SK-N-SH (cell line): Measurements from ENCODE around the gene GFPT1. TPM values are rescaled to one million over a fixed set of nuclear protein-coding genes. Genes with fewer than 3 reads are reported as not detected.

Experiments
- CTCF ChIA-PET: fragments of 300-600, 350-600 bp; formaldehyde crosslinking; extraction: SDS; loops from one replicate; lab custom pipeline; 2021; lab: Yijun Ruan, JAX
- POLR2A ChIA-PET: fragments of 350-600 bp; sonication (Branson Sonifier 250); formaldehyde crosslinking; extraction: SDS; loops from one replicate; lab custom pipeline; 2020; ENCODE audit warnings: antibody characterized with exemption, inconsistent platforms; lab: Yijun Ruan, JAX
- DNase-seq: peaks from one replicate; pipeline ENCODE4 v3.0.0; 2012
- H2AFZ ChIP-seq: fragments of 200-600 bp; sonication (generic); 2 replicates; pipeline ENCODE4 v1.8.1; 2016; ENCODE audit warnings: antibody characterized with exemption, mild to moderate bottlenecking, low read depth
- H3F3A ChIP-seq: fragments of 200-600 bp; sonication (generic); replicated peaks from 2 replicates; pipeline ENCODE3; 2016; ENCODE audit warnings: antibody characterized with exemption, mild to moderate bottlenecking; ENCODE audit not compliant: insufficient read depth
- H3K27ac ChIP-seq, 2 experiments: fragments of 200-500 bp in 1 of 2; fragments of 200-600 bp in 1 of 2; sonication (Bioruptor generic) in 1 of 2; sonication (generic), shearing (Covaris generic) in 1 of 2; 2 replicates each; pipeline versions ENCODE4 v1.5.1 to v1.6.1; 2014 to 2016; ENCODE audit warnings: low read depth in 2 of 2, inconsistent platforms in 1 of 2, low read length in 1 of 2, mild to moderate bottlenecking in 1 of 2, mixed read lengths in 1 of 2
- H3K27me3 ChIP-seq: fragments of 200-600 bp; sonication (generic), shearing (Covaris generic); 2 replicates; pipeline ENCODE4 v1.6.1; 2016; ENCODE audit warnings: mixed run types; ENCODE audit not compliant: insufficient read depth
- H3K36me3 ChIP-seq, 2 experiments: fragments of 200-500 bp in 1 of 2; fragments of 200-600 bp in 1 of 2; sonication (Bioruptor generic) in 1 of 2; sonication (generic) in 1 of 2; replicated peaks in 1 of 2; 2 replicates each; pipeline versions ENCODE3 to v1.5.1; 2014 to 2016; ENCODE audit warnings: low read length in 1 of 2, mild to moderate bottlenecking in 1 of 2; ENCODE audit not compliant: insufficient read depth in 2 of 2, control insufficient read depth in 1 of 2
- H3K4me1 ChIP-seq, 2 experiments: fragments of 200-500 bp in 1 of 2; fragments of 200-600 bp in 1 of 2; sonication (Bioruptor generic) in 1 of 2; sonication (generic), shearing (Covaris generic) in 1 of 2; 2 replicates each; pipeline versions ENCODE4 v1.5.1 to v1.6.1; 2014 to 2016; ENCODE audit warnings: low read depth in 1 of 2, low read length in 1 of 2, mixed run types in 1 of 2; ENCODE audit not compliant: insufficient read depth in 2 of 2, control insufficient read depth in 1 of 2
- H3K4me2 ChIP-seq: fragments of 200-600 bp; sonication (generic), shearing (Covaris generic); 2 replicates; pipeline ENCODE4 v1.6.1; 2017; ENCODE audit warnings: mixed run types
- H3K4me3 ChIP-seq, 2 experiments: fragments of 200-500 bp in 1 of 2; fragments of 200-600 bp in 1 of 2; sonication (Bioruptor generic) in 1 of 2; sonication (generic), shearing (Covaris generic) in 1 of 2; 2 replicates each; pipeline versions ENCODE4 v1.5.1 to v1.8.1; 2014 to 2016; ENCODE audit warnings: low read depth in 2 of 2, inconsistent platforms in 1 of 2, low read length in 1 of 2, mild to moderate bottlenecking in 1 of 2, mixed read lengths in 1 of 2, moderate library complexity in 1 of 2
- H3K79me2 ChIP-seq: fragments of 200-600 bp; sonication (generic); 2 replicates; pipeline ENCODE4 v1.8.1; 2017; ENCODE audit warnings: mild to moderate bottlenecking; ENCODE audit not compliant: insufficient read depth
- H3K9ac ChIP-seq: fragments of 200-600 bp; sonication (generic); 2 replicates; pipeline ENCODE4 v1.6.1; 2017; ENCODE audit warnings: mixed run types
- H3K9me2 ChIP-seq: fragments of 200-600 bp; sonication (generic); 2 replicates; pipeline ENCODE4 v1.6.1; 2017; ENCODE audit warnings: mixed run types
- H3K9me3 ChIP-seq: fragments of 200-600 bp; sonication (generic); 2 replicates; pipeline ENCODE4 v1.6.1; 2017; ENCODE audit warnings: mixed run types, mild to moderate bottlenecking, moderate library complexity
- H4K20me1 ChIP-seq: fragments of 200-600 bp; sonication (generic); 2 replicates; pipeline ENCODE4 v1.6.1; 2017; ENCODE audit warnings: mild to moderate bottlenecking, mixed run types; ENCODE audit not compliant: insufficient read depth
- CHD2 ChIP-seq: fragments of 150-350 bp; IDR thresholded peaks from 2 replicates; pipeline ENCODE4 v1.6.1; 2018; ENCODE audit warnings: low read length; ENCODE audit not compliant: partially characterized antibody
- EP300 ChIP-seq, 2 experiments: IDR thresholded peaks; 2 replicates each; pipeline versions ENCODE4 v1.4.0 to v1.6.1; 2012; ENCODE audit warnings: borderline replicate concordance in 1 of 2, low read depth in 1 of 2, low read length in 1 of 2
- FOXM1 ChIP-seq: IDR thresholded peaks from 2 replicates; pipeline ENCODE4 v1.4.0; 2012; ENCODE audit warnings: low read depth, mild to moderate bottlenecking
- GATA2 ChIP-seq: sonication (generic); formaldehyde crosslinking; IDR thresholded peaks from 2 replicates; pipeline ENCODE4 v1.5.0; 2020; ENCODE audit warnings: mild to moderate bottlenecking, missing genetic modification reagents
- JUND ChIP-seq: IDR thresholded peaks from 2 replicates; pipeline ENCODE4 v1.4.0; 2012
- MAX ChIP-seq: IDR thresholded peaks from 2 replicates; pipeline ENCODE4 v1.4.0; 2012; ENCODE audit warnings: low read depth
- MXI1 ChIP-seq: IDR thresholded peaks from 2 replicates; pipeline ENCODE4 v1.6.1; 2012; ENCODE audit warnings: mild to moderate bottlenecking, low read depth, low read length, improper control_type of control experiment
- NFIC ChIP-seq: IDR thresholded peaks from 2 replicates; pipeline ENCODE4 v1.4.0; 2012; ENCODE audit warnings: borderline replicate concordance
- NRF1 ChIP-seq: IDR thresholded peaks from 2 replicates; pipeline ENCODE4 v1.6.1; 2012; ENCODE audit warnings: low read depth, mild to moderate bottlenecking, low read length
- POLR2AphosphoS5 ChIP-seq: IDR thresholded peaks from 2 replicates; pipeline ENCODE4 v1.6.1; 2012; ENCODE audit warnings: low read depth, low read length
- RAD21 ChIP-seq: IDR thresholded peaks from 2 replicates; pipeline ENCODE4 v1.6.1; 2012; ENCODE audit warnings: mild to moderate bottlenecking, low read length
- RCOR1 ChIP-seq: fragments of 150-350 bp; IDR thresholded peaks from 2 replicates; pipeline ENCODE4 v1.6.1; 2017; ENCODE audit warnings: antibody characterized with exemption, low read length
- REST ChIP-seq: IDR thresholded peaks from 2 replicates; pipeline ENCODE4 v1.6.1; 2012; ENCODE audit warnings: mild to moderate bottlenecking, low read depth, low read length, moderate library complexity
- RFX5 ChIP-seq: IDR thresholded peaks from 2 replicates; pipeline ENCODE4 v1.6.1; 2012; ENCODE audit warnings: mild to moderate bottlenecking, improper control_type of control experiment, low read length
- SIN3A ChIP-seq: IDR thresholded peaks from 2 replicates; pipeline ENCODE4 v1.6.1; 2012; ENCODE audit warnings: low read depth, mild to moderate bottlenecking, low read length, moderate library complexity, borderline replicate concordance
- TCF12 ChIP-seq: IDR thresholded peaks from 2 replicates; pipeline ENCODE4 v1.4.0; 2012
- TEAD4 ChIP-seq: IDR thresholded peaks from 2 replicates; pipeline ENCODE4 v1.4.0; 2012; ENCODE audit warnings: mild to moderate bottlenecking, borderline replicate concordance; ENCODE audit not compliant: insufficient read depth
- YY1 ChIP-seq: IDR thresholded peaks from 2 replicates; pipeline ENCODE4 v1.4.0; 2012; ENCODE audit warnings: low read depth, mild to moderate bottlenecking
- ZBTB33 ChIP-seq: IDR thresholded peaks from 2 replicates; pipeline ENCODE4 v1.4.0; 2012; ENCODE audit warnings: low read depth, borderline replicate concordance
- polyA plus RNA-seq, 3 experiments: library from polyadenylated mRNA; depleted of rRNA; stranded (reverse); fragments of >200 nt; gene quantifications; 2 replicates each; pipeline ENCODE4 v1.2.3, GENCODE V29; 2012

Gene GFPT1
- polyA plus RNA-seq, 1 of the 3 experiments (the other 2 are of a cell fraction): 6.0 TPM

- Histone ChIP-seq H3K4me1 (no peaks in the 10 kb centered on the region), H3K9me3 (no peaks in the 10 kb centered on the region), H3K36me3 (peaks cover 12 to 44% of the 10 kb centered on the region in 2 experiments), H3K79me2 (no peaks in the 10 kb centered on the region), H2AFZ (no peak overlapping the region), H3K9ac (no peak overlapping the region), H3K27me3 (no peaks in the 10 kb centered on the region), H3K9me2 (no peaks in the 10 kb centered on the region), H3F3A (peaks cover 13% of the 10 kb centered on the region), H4K20me1 (no peaks in the 10 kb centered on the region), H3K4me3 (no peak overlapping the region), H3K27ac (no peak overlapping the region), H3K4me2 (no peak overlapping the region)
- ChIA-PET CTCF (no interaction called here), POLR2A (no interaction called here)
- TF ChIP-seq REST (no peak), RFX5 (no peak), MXI1 (no peak), CHD2 (no peak), JUND (no peak), TCF12 (no peak), GATA2 (CRISPR knock-in tag) (no peak), RAD21 (no peak), ZBTB33 (no peak), NRF1 (no peak), MAX (no peak), YY1 (no peak), EP300 (IDR thresholded peaks at IDR 0.05; ENCODE audit: borderline replicate concordance in 1 of 2, low read depth in 1 of 2, low read length in 1 of 2) (no peak), NFIC (no peak), RCOR1 (no peak), TEAD4 (no peak), SIN3A (no peak), POLR2AphosphoS5 (no peak), FOXM1 (no peak)
- no peak for DNase-seq
These were observed 10.2 kb upstream of the GFPT1 start for GRCh38 chr2:69397234-69397633.
